H9 (cell line): ENCODE measurements around the gene RRP12. TPM values are rescaled to one million over a fixed set of nuclear protein-coding genes. Genes with fewer than 3 reads are reported as not detected.

Source experiments
- DNase-seq: peaks from one replicate; pipeline ENCODE4 v3.0.0-alpha.2; 2017
- H2AFZ ChIP-seq: one replicate; pipeline ENCODE4 v1.6.1; 2013; ENCODE audit warnings: mild to moderate bottlenecking, low read length, control low read depth, moderate library complexity
- H2AK5ac ChIP-seq: 2 replicates; pipeline ENCODE4 v1.6.1; 2013; ENCODE audit warnings: low read length, control low read depth, mixed read lengths; ENCODE audit not compliant: insufficient read length
- H2BK120ac ChIP-seq: one replicate; pipeline ENCODE4 v1.6.1; 2013; ENCODE audit warnings: low read depth, mild to moderate bottlenecking, low read length, control low read depth, inconsistent platforms; ENCODE audit not compliant: poor library complexity, severe bottlenecking
- H2BK12ac ChIP-seq: 2 replicates; pipeline ENCODE4 v1.6.1; 2013; ENCODE audit warnings: low read length, control low read depth, mixed read lengths, low read depth; ENCODE audit not compliant: insufficient read length
- H2BK15ac ChIP-seq: 2 replicates; pipeline ENCODE4 v1.6.1; 2013; ENCODE audit warnings: low read depth, low read length, control low read depth
- H2BK20ac ChIP-seq: one replicate; pipeline ENCODE4 v1.6.1; 2013; ENCODE audit warnings: low read depth, mild to moderate bottlenecking, low read length, control low read depth, inconsistent platforms; ENCODE audit not compliant: poor library complexity, severe bottlenecking
- H2BK5ac ChIP-seq: 2 replicates; pipeline ENCODE4 v1.6.1; 2013; ENCODE audit warnings: low read length, control low read depth, mixed read lengths; ENCODE audit not compliant: insufficient read length
- H3K14ac ChIP-seq: 2 replicates; pipeline ENCODE4 v1.6.1; 2013; ENCODE audit warnings: low read length, control low read depth; ENCODE audit not compliant: insufficient read depth
- H3K18ac ChIP-seq: 2 replicates; pipeline ENCODE4 v1.6.1; 2013; ENCODE audit warnings: low read depth, mild to moderate bottlenecking, mixed read lengths, low read length, control low read depth; ENCODE audit not compliant: insufficient read length
- H3K23ac ChIP-seq: 2 replicates; pipeline ENCODE4 v1.6.1; 2013; ENCODE audit warnings: low read length, control low read depth, mixed read lengths, low read depth; ENCODE audit not compliant: insufficient read length
- H3K23me2 ChIP-seq: 2 replicates; pipeline ENCODE4 v1.6.1; 2013; ENCODE audit warnings: low read depth, mild to moderate bottlenecking, mixed read lengths, low read length, control low read depth; ENCODE audit not compliant: insufficient read length, poor library complexity, severe bottlenecking
- H3K27ac ChIP-seq: 2 replicates; pipeline ENCODE4 v1.5.1; 2013; ENCODE audit warnings: low read length, control low read depth, mixed read lengths, low read depth; ENCODE audit not compliant: insufficient read length
- H3K27me3 ChIP-seq: 2 replicates; pipeline ENCODE4 v1.6.1; 2013; ENCODE audit warnings: low read length, control low read depth, inconsistent platforms; ENCODE audit not compliant: insufficient read depth
- H3K4ac ChIP-seq: 2 replicates; pipeline ENCODE4 v1.6.1; 2013; ENCODE audit warnings: low read depth, mild to moderate bottlenecking, control low read depth, inconsistent platforms, low read length, moderate library complexity
- H3K4me1 ChIP-seq: 2 replicates; pipeline ENCODE4 v1.6.1; 2013; ENCODE audit warnings: low read length, control low read depth, inconsistent platforms; ENCODE audit not compliant: insufficient read depth
- H3K4me2 ChIP-seq: 2 replicates; pipeline ENCODE4 v1.6.1; 2013; ENCODE audit warnings: low read length, control low read depth, mixed read lengths; ENCODE audit not compliant: insufficient read length, insufficient read depth
- H3K56ac ChIP-seq: 2 replicates; pipeline ENCODE4 v1.6.1; 2013; ENCODE audit warnings: low read depth, mild to moderate bottlenecking, mixed read lengths, low read length, control low read depth; ENCODE audit not compliant: insufficient read length
- H3K79me1 ChIP-seq: 2 replicates; pipeline ENCODE4 v1.6.1; 2013; ENCODE audit warnings: low read depth, mild to moderate bottlenecking, moderate library complexity, low read length, control low read depth, inconsistent platforms; ENCODE audit not compliant: insufficient read depth, poor library complexity, severe bottlenecking
- H3K79me2 ChIP-seq: 2 replicates; pipeline ENCODE4 v1.6.1; 2013; ENCODE audit warnings: low read length, control low read depth, inconsistent platforms; ENCODE audit not compliant: insufficient read depth
- H3K9ac ChIP-seq: 2 replicates; pipeline ENCODE4 v1.6.1; 2013; ENCODE audit warnings: low read length, control low read depth, mixed read lengths; ENCODE audit not compliant: insufficient read length; ENCODE audit errors: extremely low read depth
- H3K9me3 ChIP-seq: one replicate; pipeline ENCODE4 v1.6.1; 2013; ENCODE audit warnings: low read depth, low read length, inconsistent platforms; ENCODE audit not compliant: control insufficient read depth
- H3T11ph ChIP-seq: one replicate; pipeline ENCODE4 v1.6.1; 2013; ENCODE audit warnings: mild to moderate bottlenecking, low read length, control low read depth, inconsistent platforms
- H4K20me1 ChIP-seq: one replicate; pipeline ENCODE4 v1.6.1; 2013; ENCODE audit not compliant: control insufficient read depth, insufficient read length, insufficient read depth
- H4K5ac ChIP-seq: 2 replicates; pipeline ENCODE4 v1.6.1; 2013; ENCODE audit warnings: low read depth, mild to moderate bottlenecking, mixed read lengths, low read length, control low read depth; ENCODE audit not compliant: insufficient read length
- H4K8ac ChIP-seq: replicated peaks from 2 replicates; pipeline ENCODE4 v1.6.1; 2013; ENCODE audit warnings: low read length, control low read depth, mixed read lengths, low read depth; ENCODE audit not compliant: insufficient read length
- H4K91ac ChIP-seq: 2 replicates; pipeline ENCODE4 v1.6.1; 2013; ENCODE audit warnings: low read depth, mild to moderate bottlenecking, moderate library complexity, mixed read lengths, low read length, control low read depth; ENCODE audit not compliant: insufficient read length
- H3K27ac Mint-ChIP-seq, 3 experiments: 2 replicates in 2 of 3; 3 replicates in 1 of 3; pipeline ENCODE4 v1.8.0; 2020 to 2021; ENCODE audit warnings: mixed read lengths in 3 of 3, mild to moderate bottlenecking in 1 of 3, moderate library complexity in 1 of 3
- H3K27me3 Mint-ChIP-seq: 2 replicates; pipeline ENCODE4 v1.8.0; 2021; ENCODE audit warnings: low read depth, mild to moderate bottlenecking, moderate library complexity, mixed read lengths
- H3K36me3 Mint-ChIP-seq, 3 experiments: 2 replicates in 2 of 3; 3 replicates in 1 of 3; pipeline ENCODE4 v1.8.0; 2020 to 2021; ENCODE audit warnings: low read depth in 3 of 3, mixed read lengths in 3 of 3; ENCODE audit not compliant: insufficient read depth in 1 of 3
- H3K4me1 Mint-ChIP-seq, 2 experiments: 2 replicates each; pipeline ENCODE4 v1.8.0; 2020; ENCODE audit warnings: mixed read lengths in 2 of 2
- H3K4me3 Mint-ChIP-seq, 2 experiments: 2 replicates in 1 of 2; 3 replicates in 1 of 2; pipeline ENCODE4 v1.8.0; 2020 to 2021; ENCODE audit warnings: mild to moderate bottlenecking in 2 of 2, mixed read lengths in 2 of 2, moderate library complexity in 1 of 2
- H3K9me3 Mint-ChIP-seq, 2 experiments: 2 replicates in 1 of 2; 3 replicates in 1 of 2; pipeline ENCODE4 v1.8.0; 2020; ENCODE audit warnings: mild to moderate bottlenecking in 2 of 2, mixed read lengths in 2 of 2, moderate library complexity in 1 of 2
- WGBS: extraction: QIAGEN DNeasy Blood & Tissue Kit; methylation state at CpG from one replicate; pipeline ENCODE4 v1.1.7; 2013; ENCODE audit warnings: missing lambda C conversion rate, low lambda C conversion rate, mixed read lengths; ENCODE audit not compliant: insufficient read length; ENCODE audit errors: extremely low coverage; 5-methylcytosine and 5-hydroxymethylcytosine counted together
- total RNA-seq: library from RNA; stranded (reverse); gene quantifications from 2 replicates; pipeline ENCODE4 v1.2.1, GENCODE V29; 2021
- TF ChIP-seq, protein P1 (sequence below): fragments of 200-600 bp; sonication (generic); conservative IDR thresholded peaks from 3 replicates; pipeline ENCODE4 v1.8.0; 2021; ENCODE audit warnings: antibody characterized with exemption, mild to moderate bottlenecking

The RRP12 gene
- total RNA-seq, 1 experiment from 2014 or later = 71.6 TPM

DNA sequence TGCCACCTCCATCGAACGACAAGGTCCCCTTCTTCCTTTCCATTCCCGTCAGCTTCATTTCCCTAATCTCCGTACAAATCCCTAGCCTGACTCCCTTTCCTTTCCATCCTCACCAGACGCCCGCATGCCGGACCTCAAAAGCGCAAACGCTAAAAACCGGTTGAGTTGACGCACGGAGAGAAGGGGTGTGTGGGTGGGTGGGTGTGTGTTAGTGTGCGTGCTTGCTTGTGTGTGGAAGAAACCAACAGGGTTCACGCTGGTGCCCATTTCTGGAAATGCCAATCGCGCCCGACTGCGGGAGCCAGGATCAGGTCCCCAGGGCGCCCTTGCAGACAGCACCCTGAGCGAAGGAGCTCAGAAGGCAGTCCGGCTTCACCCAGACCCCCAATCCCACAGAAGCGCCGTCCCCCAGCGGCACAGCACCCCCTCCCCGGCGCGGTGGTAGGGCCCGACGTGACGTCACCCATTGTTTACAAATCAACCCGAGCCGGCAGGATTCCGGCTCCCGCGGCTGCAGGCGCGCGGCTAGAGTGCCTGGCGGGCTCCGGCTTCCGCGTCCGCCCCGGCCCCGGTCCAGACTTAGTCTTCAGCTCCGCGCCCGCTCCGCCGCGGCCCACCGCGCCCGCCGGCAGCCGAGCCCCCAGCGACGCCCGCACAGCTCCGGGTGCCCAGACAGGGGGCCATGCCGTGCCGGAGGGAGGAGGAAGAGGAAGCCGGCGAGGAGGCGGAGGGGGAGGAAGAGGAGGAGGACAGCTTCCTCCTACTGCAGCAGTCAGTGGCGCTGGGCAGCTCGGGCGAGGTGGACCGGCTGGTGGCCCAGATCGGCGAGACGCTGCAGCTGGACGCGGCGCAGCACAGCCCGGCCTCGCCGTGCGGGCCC lies 82.1 kb downstream of the RRP12 start, which contains the start of gene FRAT1:
TSS of gene FRAT1 (plus strand) at position 500 of the 880 bp plus-strand sequence. CDS start at position 683, 183 bp downstream.
- H3K36me3 Mint-ChIP-seq = no peaks in the 10 kb centered on the region
- TF ChIP-seq, protein P1, sequence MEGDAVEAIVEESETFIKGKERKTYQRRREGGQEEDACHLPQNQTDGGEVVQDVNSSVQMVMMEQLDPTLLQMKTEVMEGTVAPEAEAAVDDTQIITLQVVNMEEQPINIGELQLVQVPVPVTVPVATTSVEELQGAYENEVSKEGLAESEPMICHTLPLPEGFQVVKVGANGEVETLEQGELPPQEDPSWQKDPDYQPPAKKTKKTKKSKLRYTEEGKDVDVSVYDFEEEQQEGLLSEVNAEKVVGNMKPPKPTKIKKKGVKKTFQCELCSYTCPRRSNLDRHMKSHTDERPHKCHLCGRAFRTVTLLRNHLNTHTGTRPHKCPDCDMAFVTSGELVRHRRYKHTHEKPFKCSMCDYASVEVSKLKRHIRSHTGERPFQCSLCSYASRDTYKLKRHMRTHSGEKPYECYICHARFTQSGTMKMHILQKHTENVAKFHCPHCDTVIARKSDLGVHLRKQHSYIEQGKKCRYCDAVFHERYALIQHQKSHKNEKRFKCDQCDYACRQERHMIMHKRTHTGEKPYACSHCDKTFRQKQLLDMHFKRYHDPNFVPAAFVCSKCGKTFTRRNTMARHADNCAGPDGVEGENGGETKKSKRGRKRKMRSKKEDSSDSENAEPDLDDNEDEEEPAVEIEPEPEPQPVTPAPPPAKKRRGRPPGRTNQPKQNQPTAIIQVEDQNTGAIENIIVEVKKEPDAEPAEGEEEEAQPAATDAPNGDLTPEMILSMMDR = no peak

More for the DNA sequence above, 82.1 kb downstream of the RRP12 start, which contains the start of gene FRAT1:
- H3K4ac ChIP-seq = no peak within 1 kb of the TSS; the same call in 1 of the 2 replicates
- H2BK120ac ChIP-seq = peak within 1 kb of the TSS; percentile 95
- peaks cover 33% of the 10 kb centered on the region for H3K27me3 Mint-ChIP-seq
- no CpG with 5 or more reads among the region's 79 CpGs for WGBS
- no peak within 1 kb of the TSS for H4K91ac ChIP-seq
- peak within 1 kb of the TSS; percentile 100 for H3K18ac ChIP-seq
- no peaks in the 10 kb centered on the region; a peak in 1 of 5 replicates for H3K9me3 Mint-ChIP-seq
- H3K9me3 ChIP-seq = no peaks in the 10 kb centered on the region
- H2AK5ac ChIP-seq = no peak within 1 kb of the TSS
- H3K4me1 Mint-ChIP-seq = peaks cover 31 to 32% of the 10 kb centered on the region in 2 experiments
- peak within 1 kb of the TSS; percentile 81 to 85 for H3K4me3 Mint-ChIP-seq
- peak; percentile 91 for DNase-seq
- H3K4me1 ChIP-seq = peaks cover 3% of the 10 kb centered on the region; the same call in 1 of the 2 replicates
- no peak within 1 kb of the TSS for H2AFZ ChIP-seq
- H3K27ac ChIP-seq = no peak within 1 kb of the TSS
- H3K14ac ChIP-seq = peak within 1 kb of the TSS; percentile 100
- H2BK20ac ChIP-seq = no peak within 1 kb of the TSS
- H2BK15ac ChIP-seq = no peak within 1 kb of the TSS
- H3K56ac ChIP-seq = peak within 1 kb of the TSS; percentile 41
- no peaks in the 10 kb centered on the region for H4K20me1 ChIP-seq
- peak within 1 kb of the TSS; percentile 87 for H4K5ac ChIP-seq
- no peak within 1 kb of the TSS for H4K8ac ChIP-seq
- peak within 1 kb of the TSS; percentile 99 for H2BK12ac ChIP-seq
- H3K4me2 ChIP-seq = peak within 1 kb of the TSS; percentile 72
- peak within 1 kb of the TSS; percentile 96 for H2BK5ac ChIP-seq
- H3T11ph ChIP-seq = no peak within 1 kb of the TSS
- peaks cover 9% of the 10 kb centered on the region; the same call in 1 of the 2 replicates for H3K27me3 ChIP-seq
- H3K79me2 ChIP-seq = no peaks in the 10 kb centered on the region
- H3K23ac ChIP-seq = no peak within 1 kb of the TSS
- peak within 1 kb of the TSS; percentile 98 to 100 (median 99); a peak in 6 of 7 replicates for H3K27ac Mint-ChIP-seq
- H3K9ac ChIP-seq = peak within 1 kb of the TSS; percentile 96
- peaks cover 23% of the 10 kb centered on the region for H3K23me2 ChIP-seq
- H3K79me1 ChIP-seq = no peaks in the 10 kb centered on the region
